ENCODE results near the gene MLLT10.
"Not testable (repeated sequence)": the region's sequence is repeated elsewhere in the genome, so short reads cannot be mapped to it uniquely, and the experiment has no call there.

Gene MLLT10

GRCh38 chr10:21705142-21705827 lies 171.3 kb downstream of the MLLT10 start:
- TF ChIP-seq POLR2AphosphoS5 (IDR thresholded peaks at IDR 0.05; ENCODE audit: low read depth, low read length), result no peak
- TF ChIP-seq TAF1 (IDR thresholded peaks at IDR 0.05; ENCODE audit: borderline replicate concordance, low read depth, low read length), result no peak
- no peak for TF ChIP-seq POLR2A (IDR thresholded peaks at IDR 0.05; ENCODE audit: low read depth, low read length)
- FAIRE-seq (no peak), DNase-seq (ENCODE audit: insufficient read length) (no peak)

GRCh38 chr10:21705828-21706176 lies 171.8 kb downstream of the MLLT10 start:
- FAIRE-seq (no peak), DNase-seq (ENCODE audit: insufficient read length) (no peak)
- TF ChIP-seq POLR2A (IDR thresholded peaks at IDR 0.05; ENCODE audit: low read depth, low read length), result no peak
- no peak for TF ChIP-seq POLR2AphosphoS5 (IDR thresholded peaks at IDR 0.05; ENCODE audit: low read depth, low read length)
- no peak for TF ChIP-seq TAF1 (IDR thresholded peaks at IDR 0.05; ENCODE audit: borderline replicate concordance, low read depth, low read length)

- TF ChIP-seq POLR2AphosphoS5 (IDR thresholded peaks at IDR 0.05; ENCODE audit: low read depth, low read length) (no peak), POLR2A (IDR thresholded peaks at IDR 0.05; ENCODE audit: low read depth, low read length) (no peak), TAF1 (IDR thresholded peaks at IDR 0.05; ENCODE audit: borderline replicate concordance, low read depth, low read length) (no peak)
- FAIRE-seq (no peak), DNase-seq (ENCODE audit: insufficient read length) (no peak)
Measured at GRCh38 chr10:21707498-21707897, 173.5 kb downstream of the MLLT10 start.

- TF ChIP-seq TAF1 (IDR thresholded peaks at IDR 0.05; ENCODE audit: borderline replicate concordance, low read depth, low read length), result no peak
- no peak for TF ChIP-seq POLR2AphosphoS5 (IDR thresholded peaks at IDR 0.05; ENCODE audit: low read depth, low read length)
- TF ChIP-seq POLR2A (IDR thresholded peaks at IDR 0.05; ENCODE audit: low read depth, low read length), result no peak
- DNase-seq (ENCODE audit: insufficient read length) (no peak), FAIRE-seq (no peak)
Measured at GRCh38 chr10:21712975-21713374, 178.9 kb downstream of the MLLT10 start.

- FAIRE-seq, result peak; percentile 9
- no peak for TF ChIP-seq POLR2A (IDR thresholded peaks at IDR 0.05; ENCODE audit: low read depth, low read length)
- TF ChIP-seq POLR2AphosphoS5 (IDR thresholded peaks at IDR 0.05; ENCODE audit: low read depth, low read length), result no peak
- TF ChIP-seq TAF1 (IDR thresholded peaks at IDR 0.05; ENCODE audit: borderline replicate concordance, low read depth, low read length), result no peak
- DNase-seq (ENCODE audit: insufficient read length), result no peak
Measured at GRCh38 chr10:21715531-21716195, 181.6 kb downstream of the MLLT10 start.

GRCh38 chr10:21717437-21718054 lies 183.5 kb downstream of the MLLT10 start:
- FAIRE-seq, result not testable (repeated sequence)

GRCh38 chr10:21719502-21719901 lies 185.5 kb downstream of the MLLT10 start:
- FAIRE-seq, result no peak
- TF ChIP-seq TAF1 (IDR thresholded peaks at IDR 0.05; ENCODE audit: borderline replicate concordance, low read depth, low read length) (no peak), POLR2AphosphoS5 (IDR thresholded peaks at IDR 0.05; ENCODE audit: low read depth, low read length) (no peak), POLR2A (IDR thresholded peaks at IDR 0.05; ENCODE audit: low read depth, low read length) (no peak)
- DNase-seq (ENCODE audit: insufficient read length), result no peak

More at GRCh38 chr10:21717437-21718054, 183.5 kb downstream of the MLLT10 start:
- DNase-seq (ENCODE audit: insufficient read length), result not testable (repeated sequence)

GRCh38 chr10:21720090-21720489 lies 186.1 kb downstream of the MLLT10 start:
- TF ChIP-seq TAF1 (IDR thresholded peaks at IDR 0.05; ENCODE audit: borderline replicate concordance, low read depth, low read length) (no peak), POLR2AphosphoS5 (IDR thresholded peaks at IDR 0.05; ENCODE audit: low read depth, low read length) (no peak), POLR2A (IDR thresholded peaks at IDR 0.05; ENCODE audit: low read depth, low read length) (no peak)
- FAIRE-seq (peak; percentile 5), DNase-seq (ENCODE audit: insufficient read length) (no peak)

- TF ChIP-seq POLR2AphosphoS5 (IDR thresholded peaks at IDR 0.05; ENCODE audit: low read depth, low read length) (no peak), POLR2A (IDR thresholded peaks at IDR 0.05; ENCODE audit: low read depth, low read length) (no peak), TAF1 (IDR thresholded peaks at IDR 0.05; ENCODE audit: borderline replicate concordance, low read depth, low read length) (no peak)
- DNase-seq (ENCODE audit: insufficient read length) (no peak), FAIRE-seq (no peak)
Measured at GRCh38 chr10:21721000-21721665, 187.1 kb downstream of the MLLT10 start.

GRCh38 chr10:21722209-21722608 lies 188.2 kb downstream of the MLLT10 start:
- no peak for FAIRE-seq
- DNase-seq (ENCODE audit: insufficient read length), result no peak
- TF ChIP-seq TAF1 (IDR thresholded peaks at IDR 0.05; ENCODE audit: borderline replicate concordance, low read depth, low read length), result no peak
- TF ChIP-seq POLR2A (IDR thresholded peaks at IDR 0.05; ENCODE audit: low read depth, low read length), result no peak
- TF ChIP-seq POLR2AphosphoS5 (IDR thresholded peaks at IDR 0.05; ENCODE audit: low read depth, low read length), result no peak

GRCh38 chr10:21724020-21724589 lies 190.1 kb downstream of the MLLT10 start:
- no peak for FAIRE-seq
- TF ChIP-seq POLR2A (IDR thresholded peaks at IDR 0.05; ENCODE audit: low read depth, low read length) (no peak), TAF1 (IDR thresholded peaks at IDR 0.05; ENCODE audit: borderline replicate concordance, low read depth, low read length) (no peak), POLR2AphosphoS5 (IDR thresholded peaks at IDR 0.05; ENCODE audit: low read depth, low read length) (no peak)
- DNase-seq (ENCODE audit: insufficient read length), result no peak
